NCI-H1105 treated with DMSO at 0.1 percent for 48 hours (cell line): ENCODE results near the gene MRPS25.
A peak's percentile ranks its signal among the peaks of the same experiment; 100 is the strongest.

ENCODE experiments used
- DNase-seq: peaks from one replicate; lab custom pipeline; 2025; lab: John Stamatoyannopoulos, UW

MRPS25 gene

DNA sequence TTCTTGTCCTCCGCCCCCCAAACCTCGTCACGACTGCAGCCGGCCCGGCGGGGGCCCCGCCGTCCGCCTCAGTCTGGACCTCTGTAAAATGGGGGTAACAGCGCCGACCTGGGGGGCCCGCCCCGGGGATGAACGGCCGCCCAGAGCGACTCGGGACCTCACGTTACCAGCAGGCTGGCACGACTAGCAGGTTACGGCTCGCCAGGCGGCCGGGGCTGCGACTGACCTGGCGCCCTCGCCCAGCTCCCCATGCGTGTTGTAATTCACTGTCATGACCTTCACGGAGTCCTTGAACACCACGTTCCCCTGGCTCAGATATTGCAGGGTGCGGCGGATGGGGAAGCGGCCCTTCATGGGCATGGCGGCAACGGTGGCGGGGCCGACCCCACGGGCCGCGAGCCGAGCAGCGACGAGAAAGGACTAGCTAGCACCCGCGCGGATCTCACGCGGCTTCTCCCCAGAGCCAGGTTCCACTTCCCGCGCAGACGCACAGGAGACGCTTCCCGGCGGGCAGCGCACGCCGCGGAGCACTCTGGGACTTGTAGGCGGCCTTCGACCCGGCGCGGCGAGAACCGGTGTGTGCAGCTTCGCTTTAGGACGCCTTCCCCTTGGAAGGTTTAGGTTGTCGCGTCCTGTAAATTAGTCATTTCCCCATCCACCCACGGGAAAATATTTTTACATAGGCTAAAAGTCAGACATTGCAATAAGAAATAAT is at the start of gene MRPS25:
Gene MRPS25 (minus strand): TSS at position 481 of the 715 bp plus-strand sequence. CDS start 121 bp downstream, at position 360.
- peak; percentile 70 for DNase-seq

DNA sequence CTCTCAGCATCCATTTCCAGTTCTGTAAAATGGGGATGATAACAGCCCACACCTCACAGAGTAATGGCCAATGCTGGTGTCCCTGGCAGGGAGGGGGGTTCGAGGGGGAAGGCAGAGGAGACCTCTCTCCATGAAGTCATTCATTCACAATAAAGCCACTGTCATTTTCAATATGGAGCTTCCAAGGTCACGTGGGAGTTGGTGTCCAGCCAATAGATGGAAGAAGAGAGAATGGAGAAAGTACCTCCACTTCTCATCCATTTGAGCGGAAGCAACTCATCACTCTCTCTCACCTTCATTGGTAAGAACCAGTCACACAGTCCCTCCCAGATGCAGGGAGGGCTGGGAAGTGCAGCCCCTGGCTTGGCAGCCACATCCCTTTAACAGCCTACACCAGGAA is 48.8 kb upstream of the MRPS25 start:
- no peak for DNase-seq

- peak; percentile 71 for DNase-seq
Measured at GRCh38 chr3:15113471-15113870, 48.4 kb upstream of the MRPS25 start.

DNA sequence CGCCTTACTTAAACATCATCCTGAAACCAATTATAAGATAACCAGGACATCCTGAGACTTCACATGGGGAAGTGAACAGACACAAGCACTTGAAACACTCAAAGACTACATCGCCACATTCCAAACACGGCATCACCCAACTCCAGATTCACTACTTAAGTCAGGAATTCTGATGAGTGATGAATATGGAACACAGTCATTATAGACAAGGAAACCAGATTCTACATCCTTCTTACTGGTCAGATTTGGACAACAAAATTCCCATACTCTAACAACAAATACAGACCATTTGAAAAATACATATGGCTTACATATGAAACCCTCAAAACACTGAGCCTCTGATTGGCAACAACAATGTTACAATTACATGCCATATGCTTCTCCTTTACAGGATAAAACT is 46.9 kb upstream of the MRPS25 start:
- DNase-seq = no peak

GRCh38 chr3:15110206-15110605 is 45.1 kb upstream of the MRPS25 start:
- DNase-seq = no peak

DNA sequence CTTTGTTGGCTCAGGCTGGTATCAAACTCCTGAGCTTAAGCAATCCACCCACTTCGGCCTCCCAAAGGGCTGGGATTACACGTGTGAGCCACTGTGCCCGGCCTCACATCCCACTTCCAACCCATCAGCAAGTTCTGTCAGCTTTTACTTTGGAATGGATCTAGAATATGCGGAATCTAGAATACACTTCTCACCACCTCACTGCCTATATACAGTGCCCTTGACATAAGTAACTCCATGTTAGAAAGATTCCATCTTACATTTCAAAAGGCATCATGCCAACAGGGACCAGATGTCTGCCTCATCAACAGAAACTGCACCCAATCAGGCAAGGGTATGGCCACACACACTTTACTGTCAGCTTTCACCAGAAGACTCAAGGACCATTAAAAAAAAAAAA is 43.8 kb upstream of the MRPS25 start:
- no peak for DNase-seq

GRCh38 chr3:15108082-15108545 is 43.0 kb upstream of the MRPS25 start:
- DNase-seq = peak; percentile 36

DNA sequence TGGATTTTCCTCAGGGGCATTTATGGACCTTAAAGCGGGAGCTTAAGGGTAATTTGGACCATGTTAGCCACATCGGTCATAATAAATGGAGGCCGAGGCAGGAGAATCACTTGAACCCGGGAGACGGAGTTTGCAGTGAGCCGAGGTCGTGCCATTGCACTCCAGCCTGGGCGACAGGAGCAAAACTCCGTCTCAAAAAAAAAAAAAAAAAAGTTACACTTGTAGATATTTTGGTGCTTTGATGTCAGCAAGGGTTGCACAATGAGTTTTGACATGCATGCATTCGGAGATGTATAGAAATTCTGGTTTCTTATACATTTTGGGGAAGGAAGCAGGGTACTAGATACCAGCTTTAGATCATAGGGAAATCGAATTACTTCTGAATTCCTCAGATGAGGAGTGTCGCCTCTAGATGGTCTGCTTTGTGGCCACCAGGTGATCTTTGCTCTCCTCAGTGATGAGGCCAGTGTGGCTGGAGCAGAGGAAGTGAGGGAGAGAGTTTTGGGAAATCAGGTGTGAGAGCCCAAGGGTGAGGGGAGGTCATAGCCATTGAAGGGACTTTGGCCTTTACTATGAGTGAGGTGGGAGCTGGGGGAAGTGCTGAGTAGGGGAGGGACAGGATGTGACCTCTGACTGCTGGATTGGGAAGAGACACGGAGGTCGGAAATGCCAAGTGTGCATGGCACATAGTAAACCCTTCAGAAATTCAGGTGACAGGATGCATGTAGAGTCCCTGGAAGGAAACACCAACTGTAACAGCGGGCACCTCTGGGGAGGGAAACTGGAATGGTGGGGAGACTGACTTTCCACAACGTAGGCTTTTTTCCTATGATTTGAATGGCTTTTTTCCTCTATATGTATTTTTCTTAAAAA is 42.2 kb upstream of the MRPS25 start:
- DNase-seq = no peak

- no peak for DNase-seq
Measured at GRCh38 chr3:15102836-15103235, 37.7 kb upstream of the MRPS25 start.

DNA sequence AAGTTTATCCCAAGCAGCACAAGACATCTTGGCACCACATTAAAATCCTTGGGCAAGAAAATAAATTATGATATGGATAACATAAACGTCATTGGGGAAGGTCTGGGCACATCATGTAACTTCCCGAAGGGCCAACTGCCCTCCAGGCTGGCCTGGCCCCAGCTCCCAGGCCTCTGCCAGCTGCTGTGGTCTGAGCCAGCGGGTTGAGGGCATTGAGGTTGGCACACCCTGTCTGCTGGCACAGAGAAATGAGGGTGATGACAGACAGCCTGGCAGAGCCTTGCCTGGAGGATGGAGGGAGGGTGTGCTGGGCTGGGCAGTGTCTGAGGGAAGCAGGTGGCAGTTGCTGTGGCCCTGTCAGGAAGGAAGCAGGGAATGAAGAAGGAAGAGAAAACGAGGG is 37.1 kb upstream of the MRPS25 start:
- no peak for DNase-seq

- DNase-seq = no peak
Measured at GRCh38 chr3:15099364-15100098, 34.4 kb upstream of the MRPS25 start.

GRCh38 chr3:15098503-15099363 is 33.6 kb upstream of the MRPS25 start, which contains the start of gene RBSN:
RBSN (minus strand) TSS chr3:15099148; CDS start chr3:15096120, 3,028 bp downstream.
- DNase-seq = peak; percentile 74

DNA sequence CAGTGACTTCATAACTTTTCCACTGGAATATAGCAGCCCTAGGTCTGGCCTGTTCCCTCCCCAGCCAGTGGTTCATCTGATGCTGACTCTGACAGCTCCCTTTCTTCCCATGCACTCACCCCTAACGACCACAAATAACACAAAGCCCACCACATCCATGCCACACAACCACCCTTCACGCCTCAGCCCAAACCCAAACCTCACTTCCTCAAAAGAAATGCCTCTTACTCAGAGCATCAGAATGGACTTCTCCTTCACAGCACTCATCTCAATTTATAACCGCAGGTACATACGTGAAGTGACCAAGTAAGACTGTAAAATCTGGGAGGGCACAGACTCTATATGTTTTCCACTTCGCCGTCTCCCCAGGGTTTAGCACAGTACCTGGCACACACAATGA is 32.8 kb upstream of the MRPS25 start:
- no peak for DNase-seq

- no peak for DNase-seq
Measured at GRCh38 chr3:15096046-15096445, 30.9 kb upstream of the MRPS25 start.

DNA sequence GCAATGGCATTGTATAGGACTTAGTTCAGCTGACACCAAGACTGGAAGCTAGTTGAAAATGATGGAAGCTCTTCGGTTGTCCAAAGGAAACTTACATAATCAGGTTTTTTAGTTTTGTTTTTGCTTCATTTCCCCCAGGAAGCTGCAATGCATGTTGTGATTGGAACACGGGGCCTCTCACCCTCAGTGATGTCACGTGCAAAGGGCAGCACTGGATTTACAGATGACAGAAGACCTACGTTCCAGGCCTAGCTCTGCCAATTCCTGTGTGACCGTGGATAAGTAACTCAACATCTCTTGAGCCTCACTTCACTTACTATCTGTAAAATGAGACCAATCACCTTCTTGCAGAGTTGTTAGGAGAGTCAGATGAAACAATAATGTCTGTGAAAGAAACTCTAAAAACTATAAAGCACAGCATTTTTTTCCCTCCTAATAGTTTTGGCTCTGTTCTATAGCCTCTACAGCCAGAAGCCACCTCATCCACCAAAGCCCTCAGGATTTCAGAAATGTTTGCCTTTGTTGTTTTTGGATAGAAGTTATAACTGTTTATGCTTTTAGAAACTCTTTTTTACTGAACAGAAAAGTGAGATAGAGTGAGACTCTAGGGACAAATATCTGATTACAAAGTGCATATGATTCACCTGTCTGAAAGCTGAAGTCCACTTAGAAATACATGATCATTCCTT is 29.2 kb upstream of the MRPS25 start:
- no peak for DNase-seq

- peak; percentile 0 for DNase-seq
Measured at GRCh38 chr3:15092686-15093085, 27.6 kb upstream of the MRPS25 start.

GRCh38 chr3:15091575-15091974 is 26.5 kb upstream of the MRPS25 start:
- no peak for DNase-seq

- DNase-seq = no peak
Measured at GRCh38 chr3:15089201-15089600, 24.1 kb upstream of the MRPS25 start.

DNA sequence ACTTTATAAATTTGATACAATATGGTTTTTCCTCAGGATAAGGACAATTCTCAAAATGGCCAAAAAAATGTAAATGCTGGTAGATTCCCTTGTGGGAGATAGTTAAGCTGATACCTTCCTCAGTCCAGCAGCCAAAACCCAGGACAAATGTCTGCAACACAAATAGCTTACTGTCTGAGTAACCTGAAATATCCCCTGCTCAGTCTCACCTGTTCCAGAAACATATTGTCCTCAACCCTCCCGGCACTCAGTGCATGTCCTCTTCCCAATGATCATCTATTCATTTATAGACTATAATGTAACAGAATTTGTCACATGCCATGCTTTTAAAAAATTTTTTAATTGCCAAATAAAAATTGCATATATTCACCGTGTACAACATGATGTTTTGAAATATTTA is 21.6 kb upstream of the MRPS25 start:
- DNase-seq = no peak

DNA sequence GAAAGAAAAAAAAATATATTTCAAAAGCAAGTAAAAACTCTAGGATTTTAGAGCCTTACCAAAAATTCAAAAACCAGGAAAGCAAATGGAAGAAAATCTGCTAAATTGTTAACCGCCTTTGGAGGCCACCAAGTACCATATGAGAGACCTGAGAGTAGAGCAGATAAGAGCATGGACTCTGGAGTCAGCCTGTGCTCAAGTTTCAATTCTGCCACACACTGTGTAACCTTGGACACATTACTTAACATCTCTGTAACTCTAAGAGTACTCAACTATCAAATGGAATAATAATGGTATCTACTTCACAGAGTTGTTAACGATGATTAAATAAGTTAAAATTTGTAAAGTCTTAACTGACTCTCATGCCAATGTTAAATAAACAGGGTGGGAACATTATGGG is 21.1 kb upstream of the MRPS25 start:
- no peak for DNase-seq

DNA sequence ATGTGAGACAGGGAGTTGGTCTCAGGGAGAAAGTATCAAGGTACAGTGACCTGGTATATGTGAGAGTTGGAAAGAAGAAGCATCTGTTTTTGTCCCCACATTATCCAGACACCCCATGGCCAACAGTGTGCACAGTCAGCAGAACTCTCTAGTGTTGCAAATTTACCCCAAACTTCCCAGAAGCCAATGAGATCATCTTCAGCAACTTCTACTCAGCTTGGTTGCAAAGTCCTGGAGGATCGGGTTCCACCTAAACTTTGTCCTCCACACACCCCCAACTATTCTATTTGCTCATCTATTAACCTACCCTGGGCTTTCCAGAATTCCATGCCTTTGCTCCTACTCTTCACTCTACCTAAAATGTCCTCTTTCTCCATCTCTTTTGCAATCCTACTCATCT is 18.1 kb upstream of the MRPS25 start:
- no peak for DNase-seq
